UCSD-AML1 (cell line): ENCODE results near the gene TIGD7.
A peak's percentile ranks its signal among the peaks of the same experiment; 100 is the strongest.

Experiments
- DNase-seq: peaks from one replicate; lab custom pipeline; 2025; ENCODE audit not compliant: unreplicated experiment; lab: John Stamatoyannopoulos, UW

The TIGD7 gene

DNA sequence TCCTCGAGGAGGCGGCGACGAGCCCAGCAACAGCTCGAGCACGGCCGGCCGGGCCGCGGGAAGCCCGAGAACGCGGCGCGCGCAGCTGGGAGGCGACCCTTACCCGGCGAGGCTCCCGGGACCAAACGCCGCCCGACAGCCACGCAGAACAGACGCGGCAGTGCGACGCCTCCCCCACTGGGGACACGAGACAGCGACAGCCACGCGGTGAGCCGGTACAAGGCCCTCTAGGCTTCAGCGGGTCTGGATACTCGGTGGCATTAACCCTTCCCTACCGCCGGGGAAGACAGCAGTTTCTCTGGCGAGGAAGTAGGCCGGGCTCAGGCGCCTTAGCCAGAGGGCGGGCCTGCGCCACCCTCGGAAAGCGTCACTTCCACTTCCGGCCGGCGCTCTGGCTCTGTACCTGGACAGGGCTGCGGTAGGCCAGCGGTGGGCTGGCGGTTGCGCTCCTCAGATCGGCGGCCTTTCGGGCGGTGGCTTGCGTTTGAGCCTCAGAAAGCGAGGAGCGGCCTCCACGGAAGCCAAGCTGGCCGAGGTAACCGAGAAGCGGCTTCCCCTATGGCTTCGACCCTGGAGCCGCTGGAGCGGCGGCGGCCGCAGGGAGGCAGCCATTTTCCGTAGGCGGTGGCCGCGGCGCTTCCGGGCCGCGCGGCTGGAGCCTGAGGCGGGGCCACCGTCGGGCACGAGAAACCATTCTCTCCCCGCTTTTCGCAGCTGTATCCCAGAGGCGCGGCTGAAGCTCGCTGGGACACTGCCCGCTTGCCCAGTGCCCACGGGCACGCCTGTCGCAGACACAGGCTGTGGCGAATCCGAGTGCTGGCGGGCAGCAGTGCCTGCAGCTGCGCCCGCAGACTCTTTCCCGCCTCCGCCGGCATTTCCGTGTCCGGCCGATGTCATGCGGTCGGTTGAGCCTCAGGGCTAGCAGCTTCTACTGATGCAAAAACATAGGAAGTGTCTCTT lies at the start of gene TIGD7, which contains the start of gene ZNF75A:
TSS of gene TIGD7 (minus strand) at position 322 of the 960 bp plus-strand sequence. CDS start 4,816 bp downstream, outside the sequence.
TSS of gene ZNF75A (plus strand) at position 389 of the 960 bp plus-strand sequence. CDS start 2,932 bp downstream, outside the sequence.
- peak; percentile 83 for DNase-seq

GRCh38 chr16:3349175-3349574 lies 43.9 kb upstream of the TIGD7 start:
- no peak for DNase-seq

- DNase-seq, result no peak
Measured at GRCh38 chr16:3348547-3349167, 43.4 kb upstream of the TIGD7 start.

DNA sequence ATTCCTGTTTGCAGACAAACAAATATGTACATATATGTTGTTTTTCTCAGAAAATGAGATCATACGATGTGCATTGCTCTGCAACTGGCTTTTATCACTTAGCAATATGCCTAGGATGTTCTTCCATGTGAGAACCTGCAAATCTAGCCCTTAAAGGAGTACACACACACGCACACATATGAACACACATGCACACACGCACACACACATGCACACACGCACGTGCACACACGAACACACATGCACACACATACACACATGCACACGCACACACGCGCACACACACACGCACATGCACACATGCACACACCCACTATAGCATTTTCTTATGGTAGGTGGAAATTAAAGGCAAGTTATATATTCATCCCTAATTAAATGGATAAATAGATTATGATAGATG lies 42.4 kb upstream of the TIGD7 start:
- no peak for DNase-seq

DNA sequence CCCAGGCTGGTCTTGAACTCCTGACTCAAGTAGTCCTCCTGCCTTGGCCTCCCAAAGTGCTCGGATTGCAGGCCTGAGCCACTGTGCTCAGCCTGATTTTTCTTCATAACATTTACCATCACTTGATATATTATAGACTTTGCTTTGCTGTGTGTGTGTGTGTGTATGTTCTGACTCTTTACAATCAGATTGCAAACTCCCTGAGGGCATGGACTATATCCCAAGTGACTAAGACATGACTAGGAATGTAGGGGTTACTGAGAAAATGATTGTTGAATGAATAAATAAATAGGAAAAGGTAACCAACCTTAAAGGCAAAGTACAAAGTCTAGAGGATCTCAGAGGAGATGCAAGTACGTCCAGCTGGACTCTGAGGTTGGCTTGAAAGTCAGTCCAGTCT lies 40.8 kb upstream of the TIGD7 start:
- no peak for DNase-seq

GRCh38 chr16:3328643-3329042 lies 23.4 kb upstream of the TIGD7 start:
- DNase-seq, result no peak

GRCh38 chr16:3328104-3328503 lies 22.9 kb upstream of the TIGD7 start:
- DNase-seq, result no peak

DNA sequence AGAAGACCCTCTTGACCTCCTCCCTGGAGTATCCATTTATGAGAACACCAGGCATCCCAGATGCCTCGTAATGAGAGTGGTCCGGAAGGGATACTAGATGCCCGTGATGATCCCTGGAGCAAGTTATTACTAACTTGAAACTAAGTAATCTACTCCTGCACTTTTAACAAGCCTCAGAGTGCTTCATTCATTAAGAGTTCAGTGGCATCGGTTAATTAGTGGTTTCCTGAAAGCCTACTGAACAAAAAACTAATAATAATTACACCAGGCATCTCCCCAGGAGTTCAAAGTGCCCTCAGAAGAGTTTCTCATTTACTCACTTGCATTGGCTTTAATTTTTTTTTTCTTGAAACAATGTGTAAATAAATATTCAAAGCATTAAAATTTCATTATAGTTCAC lies 22.3 kb upstream of the TIGD7 start:
- DNase-seq, result no peak

DNA sequence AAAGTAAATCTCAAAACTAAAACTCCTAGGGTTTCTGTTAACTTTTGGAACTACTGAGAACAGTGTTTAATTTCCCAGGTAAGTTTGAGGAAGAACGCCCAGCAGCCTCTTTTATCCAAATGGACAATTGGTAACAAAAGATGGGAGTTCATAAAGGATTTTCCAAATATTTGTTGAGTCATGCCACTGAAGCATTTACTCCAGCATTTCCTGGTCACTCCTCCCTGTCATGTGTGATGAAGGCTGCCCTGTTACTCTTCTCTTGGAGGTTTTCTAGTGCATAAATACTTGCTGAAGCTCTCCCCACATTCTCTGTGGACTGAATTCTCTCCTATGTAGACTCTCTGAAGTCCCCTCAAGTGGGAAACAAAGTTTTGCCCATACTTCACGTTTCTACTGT lies 16.6 kb upstream of the TIGD7 start:
- DNase-seq, result no peak

- DNase-seq, result no peak
Measured at GRCh38 chr16:3317315-3317999, 12.2 kb upstream of the TIGD7 start.

GRCh38 chr16:3311496-3311895 lies 6.3 kb upstream of the TIGD7 start:
- DNase-seq, result no peak

GRCh38 chr16:3306078-3306477 lies 848 bp upstream of the TIGD7 start:
- no peak for DNase-seq

DNA sequence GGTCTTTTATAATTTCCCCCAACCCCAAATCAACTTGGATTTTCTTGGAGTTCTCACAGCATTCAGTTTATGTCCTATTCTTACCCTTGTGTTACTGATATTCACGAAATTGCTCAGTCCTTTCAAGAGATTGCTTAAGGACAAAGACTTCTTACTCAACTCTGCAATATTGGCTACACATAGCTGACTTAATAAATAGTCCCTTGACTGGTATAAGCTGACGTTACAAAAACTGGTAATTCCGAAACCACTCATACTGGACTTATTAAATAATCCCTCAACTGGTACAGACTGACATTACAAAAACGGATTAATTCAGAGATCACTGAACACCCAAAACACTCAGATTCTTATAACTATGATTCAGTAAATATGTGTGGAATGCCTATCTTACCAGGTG lies 860 bp downstream of the TIGD7 start:
- DNase-seq, result no peak

DNA sequence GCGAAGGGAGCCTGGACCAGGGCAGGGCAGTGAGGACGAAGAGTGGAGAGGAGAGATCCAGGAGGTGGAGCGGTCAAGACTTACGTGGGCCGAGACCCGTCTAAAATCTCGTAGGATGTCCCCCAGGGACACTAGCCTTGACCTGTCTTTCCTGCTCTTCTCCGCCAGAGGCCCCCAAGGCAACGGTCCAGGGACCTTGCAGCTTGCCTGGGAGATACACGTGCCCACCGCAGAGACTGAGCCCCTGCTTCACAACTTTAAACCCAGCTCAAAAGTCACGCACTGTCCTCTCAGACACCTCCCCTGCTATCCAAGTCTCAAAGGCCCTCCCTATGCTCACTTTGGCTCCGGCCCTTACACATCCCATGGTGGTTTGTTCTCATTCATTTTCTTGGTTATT lies 9.4 kb downstream of the TIGD7 start:
- DNase-seq, result no peak

DNA sequence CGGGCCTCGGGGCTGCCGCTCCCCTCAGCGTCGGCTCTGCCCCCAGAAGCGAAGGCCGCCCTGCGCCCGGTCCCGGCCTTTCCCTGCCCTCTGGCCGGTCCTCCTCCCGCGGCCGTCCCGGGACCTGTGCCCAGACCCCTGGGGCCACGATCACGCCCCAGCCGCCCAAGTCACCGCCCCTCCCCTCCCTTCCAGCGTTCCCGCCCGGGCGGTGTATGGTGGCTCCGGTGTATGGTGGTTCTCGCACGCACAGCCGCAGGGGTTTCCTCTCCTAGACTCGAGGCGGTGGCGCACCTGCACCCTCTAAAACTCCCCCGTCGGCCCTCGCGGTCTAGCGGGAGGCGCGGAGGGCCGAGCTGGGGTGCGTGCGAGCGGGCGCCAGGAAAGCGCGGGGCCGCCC lies 10.0 kb downstream of the TIGD7 start:
- no peak for DNase-seq

- DNase-seq, result no peak
Measured at GRCh38 chr16:3292604-3293003, 12.6 kb downstream of the TIGD7 start.

DNA sequence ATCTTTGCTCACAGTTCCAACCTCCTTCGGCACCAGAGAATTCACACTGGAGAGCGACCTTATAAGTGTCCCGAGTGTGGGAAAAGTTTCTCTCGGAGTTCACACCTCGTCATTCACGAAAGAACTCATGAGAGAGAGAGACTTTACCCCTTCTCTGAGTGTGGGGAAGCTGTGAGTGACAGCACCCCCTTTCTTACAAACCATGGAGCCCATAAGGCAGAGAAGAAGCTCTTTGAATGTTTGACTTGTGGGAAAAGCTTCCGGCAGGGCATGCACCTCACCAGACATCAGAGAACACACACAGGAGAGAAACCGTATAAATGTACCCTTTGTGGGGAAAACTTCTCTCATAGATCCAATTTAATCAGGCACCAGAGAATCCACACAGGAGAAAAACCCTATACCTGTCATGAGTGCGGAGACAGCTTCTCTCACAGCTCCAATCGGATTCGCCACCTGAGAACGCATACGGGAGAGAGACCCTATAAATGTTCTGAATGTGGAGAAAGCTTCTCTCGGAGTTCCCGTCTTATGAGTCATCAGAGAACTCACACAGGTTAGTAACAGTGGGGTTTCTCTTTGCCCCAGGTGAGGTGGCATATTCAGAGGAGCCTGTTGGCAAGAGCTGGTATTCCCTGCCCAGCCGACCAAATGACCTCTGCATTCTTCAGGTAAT lies 15.1 kb downstream of the TIGD7 start:
- no peak for DNase-seq

DNA sequence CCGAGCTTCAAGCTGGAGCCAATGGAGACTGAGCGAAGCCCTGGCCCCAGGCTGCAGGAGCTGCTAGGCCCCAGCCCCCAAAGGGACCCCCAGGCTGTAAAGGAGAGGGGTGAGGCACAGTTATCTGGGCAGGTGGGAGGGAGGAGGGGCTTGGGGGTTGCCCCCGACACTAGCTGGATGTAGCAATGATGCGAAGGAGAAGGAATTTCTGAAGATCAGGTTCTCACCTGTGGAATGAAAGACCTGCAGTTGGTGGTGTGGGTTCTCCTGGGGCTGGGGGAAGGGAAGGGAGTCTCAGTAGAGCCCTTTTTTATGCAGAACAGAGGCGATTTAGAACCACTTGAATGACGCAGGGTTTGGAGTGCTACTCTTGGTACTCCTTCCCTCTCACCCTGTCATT lies 20.1 kb downstream of the TIGD7 start:
- no peak for DNase-seq

GRCh38 chr16:3283543-3284447 lies 21.4 kb downstream of the TIGD7 start:
- no peak for DNase-seq
